Activated B cell treated with CpG ODN at 0.5 μM for 24 hours (primary cell): ENCODE measurements around the gene ROR2. TPM values are rescaled to one million over a fixed set of nuclear protein-coding genes. Genes with fewer than 3 reads are reported as not detected.

Source experiments
- ATAC-seq: fragments of 200-7000 bp; cut with Tn5 transposase; one replicate; pipeline ENCODE4 v1.10.0; 2021; ENCODE audit warnings: low read depth, mild to moderate bottlenecking, moderate library complexity
- CTCF ChIA-PET: fragments of 350-600 bp; sonication (Branson Sonifier 250); formaldehyde crosslinking; loops from one replicate; lab custom pipeline; 2021; ENCODE audit warnings: antibody characterized with exemption; lab: Charles Lee
- POLR2A ChIA-PET: fragments of 350-600 bp; sonication (Branson Sonifier 250); formaldehyde crosslinking; loops from one replicate; lab custom pipeline; 2021; ENCODE audit warnings: antibody characterized with exemption; lab: Charles Lee
- DNase-seq: peaks from one replicate; pipeline ENCODE4 v3.0.0; 2022
- H3K27ac Mint-ChIP-seq: one replicate; pipeline ENCODE4 v1.8.0; 2020; ENCODE audit warnings: mixed read lengths
- H3K27me3 Mint-ChIP-seq: one replicate; pipeline ENCODE4 v1.8.0; 2021; ENCODE audit warnings: mixed read lengths
- H3K36me3 Mint-ChIP-seq: one replicate; pipeline ENCODE4 v1.8.0; 2021; ENCODE audit warnings: low read depth, mixed read lengths
- H3K4me1 Mint-ChIP-seq: one replicate; pipeline ENCODE4 v1.8.0; 2021; ENCODE audit warnings: mixed read lengths
- H3K4me3 Mint-ChIP-seq: one replicate; pipeline ENCODE4 v1.8.0; 2020; ENCODE audit warnings: mild to moderate bottlenecking, mixed read lengths
- H3K9me3 Mint-ChIP-seq: one replicate; pipeline ENCODE4 v1.8.0; 2020; ENCODE audit warnings: mixed read lengths
- intact Hi-C: fragments of 100-400 bp; cut with micrococcal nuclease; formaldehyde crosslinking; loops from one replicate; pipeline ENCODE4 v1.15.1; 2024
- total RNA-seq: library from RNA; stranded (reverse); gene quantifications from 2 replicates; pipeline ENCODE4 v1.2.3, GENCODE V29; 2022
- TF ChIP-seq, protein P1 (sequence below): fragments of 200-600 bp; IDR thresholded peaks from one replicate; pipeline ENCODE4 v1.8.0; 2022; ENCODE audit warnings: antibody characterized with exemption, mild to moderate bottlenecking

ROR2 gene
- total RNA-seq, 1 donor from 2014 or later, result not detected

DNA sequence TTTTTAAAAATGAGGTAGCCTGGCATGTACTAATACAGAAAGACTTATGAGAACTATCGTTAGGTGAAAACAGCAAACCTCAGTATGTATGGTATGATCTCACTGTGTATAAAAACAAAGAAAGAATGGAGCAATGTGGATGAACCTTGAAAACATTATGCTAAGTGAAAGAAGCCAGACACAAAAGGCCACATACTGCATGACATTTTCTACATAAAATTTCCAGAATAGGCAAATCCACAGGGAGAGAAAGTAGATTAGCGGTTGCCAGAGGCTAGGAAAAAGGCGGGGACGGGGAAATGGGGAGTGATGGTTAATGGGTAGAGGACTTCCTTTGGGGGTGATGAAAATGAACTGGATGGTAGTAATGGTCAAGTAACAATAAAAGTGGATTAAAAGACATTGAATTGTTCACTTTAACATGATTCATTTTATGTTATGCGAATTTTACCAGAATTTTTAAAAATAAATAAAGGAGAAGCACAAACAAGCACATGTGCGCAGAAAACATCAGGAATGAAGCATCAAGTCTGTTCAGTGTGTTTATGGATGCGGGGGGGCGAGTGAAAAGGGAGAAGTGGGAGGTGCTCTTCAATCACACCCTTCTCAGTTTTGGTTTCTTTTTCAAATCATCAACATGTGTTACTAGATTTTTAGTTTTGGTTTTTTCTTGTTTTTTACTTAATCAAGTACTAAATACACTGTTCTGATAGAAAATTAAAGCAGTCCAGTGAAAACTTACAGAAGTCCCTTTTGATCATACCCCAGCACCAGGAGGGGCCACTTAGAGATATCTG is 16.3 kb downstream of the ROR2 start:
- no peak for DNase-seq
- intact Hi-C loops, result no loop called here
- Mint-ChIP-seq H3K4me1 (no peaks in the 10 kb centered on the region), H3K36me3 (no peaks in the 10 kb centered on the region), H3K27ac (no peak overlapping the region), H3K9me3 (peaks cover 23% of the 10 kb centered on the region), H3K4me3 (no peak overlapping the region), H3K27me3 (peaks cover 6% of the 10 kb centered on the region)
- ChIA-PET POLR2A (no interaction called here), CTCF (no interaction called here)
- no peak for ATAC-seq
- TF ChIP-seq, protein P1, sequence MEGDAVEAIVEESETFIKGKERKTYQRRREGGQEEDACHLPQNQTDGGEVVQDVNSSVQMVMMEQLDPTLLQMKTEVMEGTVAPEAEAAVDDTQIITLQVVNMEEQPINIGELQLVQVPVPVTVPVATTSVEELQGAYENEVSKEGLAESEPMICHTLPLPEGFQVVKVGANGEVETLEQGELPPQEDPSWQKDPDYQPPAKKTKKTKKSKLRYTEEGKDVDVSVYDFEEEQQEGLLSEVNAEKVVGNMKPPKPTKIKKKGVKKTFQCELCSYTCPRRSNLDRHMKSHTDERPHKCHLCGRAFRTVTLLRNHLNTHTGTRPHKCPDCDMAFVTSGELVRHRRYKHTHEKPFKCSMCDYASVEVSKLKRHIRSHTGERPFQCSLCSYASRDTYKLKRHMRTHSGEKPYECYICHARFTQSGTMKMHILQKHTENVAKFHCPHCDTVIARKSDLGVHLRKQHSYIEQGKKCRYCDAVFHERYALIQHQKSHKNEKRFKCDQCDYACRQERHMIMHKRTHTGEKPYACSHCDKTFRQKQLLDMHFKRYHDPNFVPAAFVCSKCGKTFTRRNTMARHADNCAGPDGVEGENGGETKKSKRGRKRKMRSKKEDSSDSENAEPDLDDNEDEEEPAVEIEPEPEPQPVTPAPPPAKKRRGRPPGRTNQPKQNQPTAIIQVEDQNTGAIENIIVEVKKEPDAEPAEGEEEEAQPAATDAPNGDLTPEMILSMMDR, result no peak

DNA sequence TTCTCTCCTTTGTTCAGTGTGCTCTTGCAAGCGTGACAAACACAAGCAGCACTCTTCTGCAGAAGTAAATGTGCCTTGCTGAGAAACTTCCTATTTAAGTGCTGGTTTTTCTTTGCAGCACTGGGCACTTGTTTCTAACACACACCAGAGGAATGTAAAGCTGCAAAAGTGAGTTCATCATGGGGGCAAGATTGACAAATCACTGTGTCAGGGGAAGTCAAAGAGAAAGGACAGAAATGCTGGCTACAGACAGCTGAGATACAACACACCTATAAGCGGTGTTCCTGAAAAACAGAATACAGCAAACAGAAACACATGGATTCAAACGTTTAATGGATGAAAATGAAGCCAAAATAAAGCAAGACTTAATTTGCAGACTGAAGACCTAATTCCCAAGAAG is 19.6 kb downstream of the ROR2 start:
- peaks cover 25% of the 10 kb centered on the region for H3K9me3 Mint-ChIP-seq
- no peaks in the 10 kb centered on the region for H3K4me1 Mint-ChIP-seq
- TF ChIP-seq, protein P1, result no peak
- H3K27ac Mint-ChIP-seq, result no peak overlapping the region
- ChIA-PET POLR2A (no interaction called here), CTCF (no interaction called here)
- no peak overlapping the region for H3K4me3 Mint-ChIP-seq
- H3K36me3 Mint-ChIP-seq, result no peaks in the 10 kb centered on the region
- H3K27me3 Mint-ChIP-seq, result peaks cover 2% of the 10 kb centered on the region
- ATAC-seq (no peak), DNase-seq (no peak)
- intact Hi-C loops, result no loop called here

DNA sequence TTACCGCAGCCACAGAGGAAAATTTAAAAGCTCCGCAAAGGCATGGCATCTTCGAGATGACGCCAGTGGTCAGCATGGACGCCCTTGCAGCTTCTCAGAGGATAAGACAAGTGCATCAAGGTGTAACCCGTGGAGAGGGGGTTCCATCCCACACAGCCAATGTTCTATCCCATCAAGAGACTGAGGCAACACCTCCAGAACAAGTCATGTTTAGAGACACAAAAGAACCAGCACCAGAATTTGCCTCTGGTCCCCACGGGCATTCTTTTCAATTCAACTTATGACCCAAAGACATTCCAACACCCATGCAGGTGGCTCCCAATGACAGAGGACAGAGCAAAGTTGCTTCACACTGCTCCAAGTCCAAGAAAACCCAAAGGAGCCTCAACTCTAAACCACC is 20.7 kb downstream of the ROR2 start:
- TF ChIP-seq, protein P1, result no peak
- peaks cover 4% of the 10 kb centered on the region for H3K27me3 Mint-ChIP-seq
- ChIA-PET POLR2A (no interaction called here), CTCF (no interaction called here)
- H3K27ac Mint-ChIP-seq, result no peak overlapping the region
- H3K4me1 Mint-ChIP-seq, result no peaks in the 10 kb centered on the region
- H3K36me3 Mint-ChIP-seq, result no peaks in the 10 kb centered on the region
- DNase-seq (no peak), ATAC-seq (no peak)
- H3K4me3 Mint-ChIP-seq, result no peak overlapping the region
- H3K9me3 Mint-ChIP-seq, result peaks cover 25% of the 10 kb centered on the region
- intact Hi-C loops, result no loop called here

DNA sequence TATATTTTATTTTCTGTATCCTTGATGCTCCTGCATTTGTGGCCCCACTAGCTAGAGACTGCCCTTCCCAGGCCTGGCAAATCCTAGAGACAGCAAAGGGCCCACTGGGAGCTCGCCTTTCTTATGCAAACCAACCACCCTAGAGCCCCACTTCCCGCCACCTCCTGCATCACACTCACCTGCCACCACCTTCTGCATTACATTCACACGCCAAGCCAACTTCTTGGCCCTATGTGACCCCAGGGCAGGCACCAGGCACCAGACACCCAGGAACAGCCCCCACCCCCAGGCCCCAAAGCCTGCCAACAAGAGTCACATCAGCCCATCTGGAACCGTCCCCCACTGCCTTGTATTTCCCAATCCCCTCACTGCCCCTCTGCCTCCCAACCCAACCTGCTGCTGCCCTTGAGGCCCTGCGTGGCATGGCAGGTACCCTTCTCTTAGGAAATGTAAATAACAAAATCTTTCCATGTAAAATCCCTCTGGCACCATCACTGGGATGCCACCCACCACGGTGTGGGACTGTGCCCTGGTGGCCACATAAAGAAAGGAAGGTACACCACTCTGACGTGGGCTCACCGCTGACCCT is 22.0 kb downstream of the ROR2 start:
- peaks cover 25% of the 10 kb centered on the region for H3K9me3 Mint-ChIP-seq
- TF ChIP-seq, protein P1, result no peak
- H3K4me1 Mint-ChIP-seq, result no peaks in the 10 kb centered on the region
- intact Hi-C loops, result no loop called here
- ChIA-PET CTCF (no interaction called here), POLR2A (no interaction called here)
- no peaks in the 10 kb centered on the region for H3K36me3 Mint-ChIP-seq
- ATAC-seq, result no peak
- H3K27ac Mint-ChIP-seq, result no peak overlapping the region
- no peak for DNase-seq
- peaks cover 4% of the 10 kb centered on the region for H3K27me3 Mint-ChIP-seq
- no peak overlapping the region for H3K4me3 Mint-ChIP-seq

DNA sequence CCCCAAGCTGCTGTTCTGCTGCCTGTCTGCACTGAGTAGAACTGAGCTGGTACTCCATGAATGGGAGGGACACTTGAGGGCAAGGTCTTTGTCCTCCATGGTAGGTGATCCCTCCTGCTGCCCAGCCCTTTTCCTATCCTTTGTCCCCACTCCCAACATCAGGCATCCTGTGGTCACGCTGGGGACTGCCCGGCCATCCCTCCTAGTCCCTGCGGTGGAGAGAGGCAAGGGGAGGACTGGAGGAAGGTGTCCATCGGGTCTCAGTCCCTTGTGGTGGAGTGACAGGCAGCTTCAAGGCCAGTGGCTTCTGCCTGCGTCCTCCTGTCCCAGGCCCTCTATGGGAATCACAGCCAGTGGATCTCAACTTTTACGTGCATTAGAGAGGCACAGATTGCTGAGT is 25.9 kb downstream of the ROR2 start:
- TF ChIP-seq, protein P1, result no peak
- peaks cover 19% of the 10 kb centered on the region for H3K27me3 Mint-ChIP-seq
- POLR2A ChIA-PET, result no interaction called here
- H3K4me1 Mint-ChIP-seq, result no peaks in the 10 kb centered on the region
- H3K9me3 Mint-ChIP-seq, result peaks cover 4% of the 10 kb centered on the region
- H3K4me3 Mint-ChIP-seq, result no peak overlapping the region
- CTCF ChIA-PET, result no interaction called here
- H3K27ac Mint-ChIP-seq, result no peak overlapping the region
- ATAC-seq, result no peak
- DNase-seq, result no peak
- intact Hi-C loops, result no loop called here
- no peaks in the 10 kb centered on the region for H3K36me3 Mint-ChIP-seq
